MM.1S (cell line): Measurements from ENCODE around the gene MAPKAP1.

ENCODE experiments used
- DNase-seq: peaks from one replicate; pipeline ENCODE4 v3.0.0-alpha.2; 2015
- H2AFZ ChIP-seq: fragments of 300-600 bp; sonication (generic); 2 replicates; pipeline ENCODE4 v1.6.0; 2016; ENCODE audit warnings: antibody characterized with exemption, low read length
- H3F3A ChIP-seq: fragments of 300-600 bp; sonication (generic); 2 replicates; pipeline ENCODE4 v1.6.1; 2016; ENCODE audit warnings: mild to moderate bottlenecking, antibody characterized with exemption, low read length, moderate library complexity, mixed read lengths; ENCODE audit not compliant: insufficient read depth
- H3K27ac ChIP-seq: fragments of 300-600 bp; sonication (generic); 2 replicates; pipeline ENCODE4 v1.5.1; 2016; ENCODE audit warnings: mild to moderate bottlenecking, low read length
- H3K27me3 ChIP-seq: fragments of 300-600 bp; sonication (generic); replicated peaks from 2 replicates; pipeline ENCODE4 v1.6.0; 2016; ENCODE audit warnings: low read length; ENCODE audit not compliant: insufficient read depth
- H3K36me3 ChIP-seq: fragments of 300-600 bp; sonication (generic); replicated peaks from 2 replicates; pipeline ENCODE4 v1.6.1; 2016; ENCODE audit warnings: mild to moderate bottlenecking, low read length, mixed read lengths; ENCODE audit not compliant: insufficient read depth
- H3K4me1 ChIP-seq: fragments of 300-600 bp; sonication (generic); 2 replicates; pipeline ENCODE4 v1.6.1; 2016; ENCODE audit warnings: low read length, mixed read lengths
- H3K4me2 ChIP-seq: fragments of 300-600 bp; sonication (generic); 2 replicates; pipeline ENCODE4 v1.6.0; 2016; ENCODE audit warnings: low read depth, low read length
- H3K4me3 ChIP-seq: fragments of 300-600 bp; sonication (generic); 2 replicates; pipeline ENCODE4 v1.5.1; 2016; ENCODE audit warnings: low read length, mixed read lengths
- H3K79me2 ChIP-seq: fragments of 300-600 bp; sonication (generic); 2 replicates; pipeline ENCODE4 v1.6.1; 2016; ENCODE audit warnings: mixed run types, low read length, mixed read lengths
- H3K9ac ChIP-seq: fragments of 300-600 bp; sonication (generic); 2 replicates; pipeline ENCODE4 v1.6.1; 2016; ENCODE audit warnings: low read length, mixed read lengths
- H3K9me2 ChIP-seq: fragments of 300-600 bp; sonication (generic); replicated peaks from 2 replicates; pipeline ENCODE4 v1.6.1; 2016; ENCODE audit warnings: mild to moderate bottlenecking, low read length, mixed read lengths; ENCODE audit not compliant: insufficient read depth
- H3K9me3 ChIP-seq: fragments of 300-600 bp; sonication (generic); replicated peaks from 2 replicates; pipeline ENCODE4 v1.6.1; 2016; ENCODE audit warnings: mild to moderate bottlenecking, low read length, mixed read lengths; ENCODE audit not compliant: insufficient read depth
- H4K20me1 ChIP-seq: fragments of 300-600 bp; sonication (generic); 2 replicates; pipeline ENCODE4 v1.6.1; 2016; ENCODE audit warnings: mild to moderate bottlenecking, low read length, moderate library complexity, mixed read lengths; ENCODE audit not compliant: insufficient read depth
- CTCF ChIP-seq: fragments of 300-600 bp; sonication (generic); IDR thresholded peaks from 2 replicates; pipeline ENCODE4 v1.5.1; 2016; ENCODE audit warnings: antibody characterized with exemption, low read length, mixed read lengths
- EZH2 ChIP-seq: fragments of 300-600 bp; sonication (generic); optimal IDR thresholded peaks from 2 replicates; pipeline ENCODE3; 2017; ENCODE audit warnings: low read depth, mild to moderate bottlenecking, antibody characterized with exemption, low read length, mixed read lengths
- EZH2phosphoT487 ChIP-seq: fragments of 300-600 bp; sonication (generic); IDR thresholded peaks from 2 replicates; pipeline ENCODE4 v1.6.1; 2018; ENCODE audit warnings: antibody characterized with exemption, low read length

Gene MAPKAP1

GRCh38 chr9:125525921-125526631 is 180.9 kb downstream of the MAPKAP1 start:
- Histone ChIP-seq H3F3A (peaks cover 22% of the 10 kb centered on the region), H3K4me2 (no peak overlapping the region), H3K79me2 (no peaks in the 10 kb centered on the region), H2AFZ (no peak overlapping the region), H3K36me3 (no peaks in the 10 kb centered on the region), H3K27me3 (no peaks in the 10 kb centered on the region), H3K4me3 (no peak overlapping the region), H3K4me1 (peaks cover 40% of the 10 kb centered on the region), H3K9ac (no peak overlapping the region), H3K27ac (no peak overlapping the region), H4K20me1 (no peaks in the 10 kb centered on the region), H3K9me2 (no peaks in the 10 kb centered on the region), H3K9me3 (no peaks in the 10 kb centered on the region)
- TF ChIP-seq CTCF, result no peak
- no peak for TF ChIP-seq EZH2phosphoT487
- TF ChIP-seq EZH2, result no peak
- DNase-seq, result no peak

- Histone ChIP-seq H3K4me3 (no peak overlapping the region), H4K20me1 (no peaks in the 10 kb centered on the region), H3K4me2 (no peak overlapping the region), H3K36me3 (no peaks in the 10 kb centered on the region), H2AFZ (no peak overlapping the region), H3K9me2 (no peaks in the 10 kb centered on the region), H3K9ac (no peak overlapping the region), H3F3A (peaks cover 15% of the 10 kb centered on the region), H3K4me1 (peaks cover 28% of the 10 kb centered on the region), H3K27me3 (no peaks in the 10 kb centered on the region), H3K27ac (no peak overlapping the region), H3K79me2 (no peaks in the 10 kb centered on the region), H3K9me3 (no peaks in the 10 kb centered on the region)
- TF ChIP-seq EZH2phosphoT487, result no peak
- TF ChIP-seq CTCF, result no peak
- TF ChIP-seq EZH2, result no peak
- DNase-seq, result no peak
Observed at GRCh38 chr9:125524583-125525355, 182.2 kb downstream of the MAPKAP1 start.

- no peak overlapping the region for H3K27ac ChIP-seq
- H3K4me3 ChIP-seq, result no peak overlapping the region
- H2AFZ ChIP-seq, result no peak overlapping the region
- H3K4me2 ChIP-seq, result no peak overlapping the region
- no peaks in the 10 kb centered on the region for H3K9me3 ChIP-seq
- no peaks in the 10 kb centered on the region for H3K9me2 ChIP-seq
- H3K79me2 ChIP-seq, result no peaks in the 10 kb centered on the region
- TF ChIP-seq CTCF (no peak), EZH2phosphoT487 (no peak), EZH2 (no peak)
- no peaks in the 10 kb centered on the region for H4K20me1 ChIP-seq
- peaks cover 21% of the 10 kb centered on the region for H3K4me1 ChIP-seq
- H3F3A ChIP-seq, result peaks cover 14% of the 10 kb centered on the region
- DNase-seq, result no peak
- H3K27me3 ChIP-seq, result no peaks in the 10 kb centered on the region
- H3K36me3 ChIP-seq, result no peaks in the 10 kb centered on the region
- no peak overlapping the region for H3K9ac ChIP-seq
Observed at GRCh38 chr9:125523681-125524080, 183.3 kb downstream of the MAPKAP1 start.
